Peyer's patch (tissue), 4 donors: ENCODE measurements around the gene POLE2. TPM values are rescaled to one million over a fixed set of nuclear protein-coding genes. Genes with fewer than 3 reads are reported as not detected.
"Not testable (repeated sequence)": the region's sequence is repeated elsewhere in the genome, so short reads cannot be mapped to it uniquely, and the experiment has no call there.

Source experiments
- DNase-seq, 3 donors: peaks; one replicate each; pipeline ENCODE4 v3.0.0-alpha.2; 2017 to 2019
- H3K27ac ChIP-seq, 4 donors: fragments of 200-600 bp; sonication (generic); one replicate each; pipeline ENCODE4 v1.5.1; 2016 to 2019
- H3K27me3 ChIP-seq, 2 donors: fragments of 200-600 bp; sonication (generic); one replicate each; pipeline ENCODE4 v1.5.1; 2019
- H3K36me3 ChIP-seq, 3 donors: fragments of 200-600 bp; sonication (generic); one replicate each; pipeline ENCODE4 v1.5.1; 2016 to 2019
- H3K4me1 ChIP-seq, 4 donors: fragments of 200-600 bp; sonication (generic); one replicate each; pipeline ENCODE4 v1.5.1; 2016 to 2019
- H3K4me3 ChIP-seq, 4 donors: fragments of 200-600 bp; sonication (generic); 1 replicate in 3 of 4; 2 replicates in 1 of 4; pipeline ENCODE4 v1.5.1; 2016 to 2019; ENCODE audit warnings: mild to moderate bottlenecking in 1 of 4
- H3K9me3 ChIP-seq, 4 donors: fragments of 200-600 bp; sonication (generic); one replicate each; pipeline ENCODE4 v1.5.1; 2016 to 2019; ENCODE audit warnings: mild to moderate bottlenecking in 1 of 4
- POLR2A ChIP-seq, 2 donors: fragments of 450-650 bp; IDR thresholded peaks; one replicate each; pipeline ENCODE4 v1.5.1; 2017; ENCODE audit warnings: antibody characterized with exemption in 2 of 2, mild to moderate bottlenecking in 2 of 2, moderate library complexity in 2 of 2
- total RNA-seq, 4 donors: library from RNA; depleted of rRNA; stranded (reverse); fragments of >200 nt; gene quantifications; one replicate each; pipeline ENCODE4 v1.1.0, GENCODE V29; 2016
- TF ChIP-seq, protein P1 (sequence below), 6 experiments: fragments of 450-650 bp in 4 of 6; fragments of 200-600 bp in 2 of 6; sonication (generic) in 1 of 6; IDR thresholded peaks; one replicate each; pipeline ENCODE4 v1.5.1; 2017 to 2019; ENCODE audit warnings: antibody characterized with exemption in 6 of 6, mild to moderate bottlenecking in 3 of 6, moderate library complexity in 1 of 6

The POLE2 gene, protein sequence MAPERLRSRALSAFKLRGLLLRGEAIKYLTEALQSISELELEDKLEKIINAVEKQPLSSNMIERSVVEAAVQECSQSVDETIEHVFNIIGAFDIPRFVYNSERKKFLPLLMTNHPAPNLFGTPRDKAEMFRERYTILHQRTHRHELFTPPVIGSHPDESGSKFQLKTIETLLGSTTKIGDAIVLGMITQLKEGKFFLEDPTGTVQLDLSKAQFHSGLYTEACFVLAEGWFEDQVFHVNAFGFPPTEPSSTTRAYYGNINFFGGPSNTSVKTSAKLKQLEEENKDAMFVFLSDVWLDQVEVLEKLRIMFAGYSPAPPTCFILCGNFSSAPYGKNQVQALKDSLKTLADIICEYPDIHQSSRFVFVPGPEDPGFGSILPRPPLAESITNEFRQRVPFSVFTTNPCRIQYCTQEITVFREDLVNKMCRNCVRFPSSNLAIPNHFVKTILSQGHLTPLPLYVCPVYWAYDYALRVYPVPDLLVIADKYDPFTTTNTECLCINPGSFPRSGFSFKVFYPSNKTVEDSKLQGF
- total RNA-seq: 10 to 100 TPM in 1 of 4 donors, 1 to 10 TPM in 3; 2.5 to 10.7 (median 6.0) TPM

DNA sequence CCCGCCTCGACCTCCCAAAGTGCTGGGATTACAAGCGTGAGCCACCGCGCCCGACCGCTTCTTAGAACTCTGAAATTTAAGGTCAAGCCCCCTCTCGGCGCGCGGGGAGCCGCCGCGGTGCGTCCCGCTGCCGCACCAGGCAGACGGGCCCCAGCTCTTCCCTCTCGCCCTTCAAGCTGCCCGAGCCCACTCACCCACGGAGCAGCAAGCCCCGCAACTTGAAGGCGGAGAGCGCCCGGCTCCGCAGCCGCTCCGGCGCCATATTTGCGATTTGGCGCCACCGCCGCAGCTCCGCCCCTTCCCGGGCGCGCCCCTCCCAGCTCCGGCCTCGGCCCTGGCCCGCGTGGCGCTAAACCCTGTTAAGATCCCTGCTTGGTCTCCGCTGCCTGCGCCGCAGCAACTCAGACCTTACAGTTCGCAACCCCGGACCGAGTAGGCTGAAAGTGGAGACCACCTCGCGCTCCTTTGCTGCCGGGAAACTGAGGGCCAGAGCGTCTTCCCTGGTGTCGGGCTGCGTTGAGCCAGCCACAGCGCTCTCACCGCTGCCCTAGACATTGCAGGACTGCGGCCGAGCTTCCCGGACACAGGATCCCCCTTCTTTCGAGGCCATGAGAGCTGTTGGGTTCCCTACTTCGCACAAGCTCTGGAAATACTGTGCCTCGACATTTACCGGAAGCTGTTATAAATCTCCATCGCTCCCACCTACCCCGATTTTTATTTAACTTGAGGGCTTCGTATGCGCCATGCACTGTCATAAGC lies at the start of gene POLE2:
Gene POLE2 (minus strand): TSS at position 273 of the 759 bp plus-strand sequence. CDS start 11 bp downstream, at position 262.
- Histone ChIP-seq H3K4me3 (peak within 1 kb of the TSS; percentile 62 to 72 (median 65)), H3K36me3 (no peaks in the 10 kb centered on the region), H3K4me1 (peaks cover 0 to 12% (median 0%) of the 10 kb centered on the region in 4 donors), H3K27me3 (no peaks in the 10 kb centered on the region), H3K9me3 (no peaks in the 10 kb centered on the region), H3K27ac (peak within 1 kb of the TSS; percentile 50 to 74 (median 72))
- peak; percentile 65 to 88 (median 86) for DNase-seq
- TF ChIP-seq, protein P1, sequence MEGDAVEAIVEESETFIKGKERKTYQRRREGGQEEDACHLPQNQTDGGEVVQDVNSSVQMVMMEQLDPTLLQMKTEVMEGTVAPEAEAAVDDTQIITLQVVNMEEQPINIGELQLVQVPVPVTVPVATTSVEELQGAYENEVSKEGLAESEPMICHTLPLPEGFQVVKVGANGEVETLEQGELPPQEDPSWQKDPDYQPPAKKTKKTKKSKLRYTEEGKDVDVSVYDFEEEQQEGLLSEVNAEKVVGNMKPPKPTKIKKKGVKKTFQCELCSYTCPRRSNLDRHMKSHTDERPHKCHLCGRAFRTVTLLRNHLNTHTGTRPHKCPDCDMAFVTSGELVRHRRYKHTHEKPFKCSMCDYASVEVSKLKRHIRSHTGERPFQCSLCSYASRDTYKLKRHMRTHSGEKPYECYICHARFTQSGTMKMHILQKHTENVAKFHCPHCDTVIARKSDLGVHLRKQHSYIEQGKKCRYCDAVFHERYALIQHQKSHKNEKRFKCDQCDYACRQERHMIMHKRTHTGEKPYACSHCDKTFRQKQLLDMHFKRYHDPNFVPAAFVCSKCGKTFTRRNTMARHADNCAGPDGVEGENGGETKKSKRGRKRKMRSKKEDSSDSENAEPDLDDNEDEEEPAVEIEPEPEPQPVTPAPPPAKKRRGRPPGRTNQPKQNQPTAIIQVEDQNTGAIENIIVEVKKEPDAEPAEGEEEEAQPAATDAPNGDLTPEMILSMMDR (IDR thresholded peaks at IDR 0.05): no peak
- no peak for TF ChIP-seq POLR2A (IDR thresholded peaks at IDR 0.05)

DNA sequence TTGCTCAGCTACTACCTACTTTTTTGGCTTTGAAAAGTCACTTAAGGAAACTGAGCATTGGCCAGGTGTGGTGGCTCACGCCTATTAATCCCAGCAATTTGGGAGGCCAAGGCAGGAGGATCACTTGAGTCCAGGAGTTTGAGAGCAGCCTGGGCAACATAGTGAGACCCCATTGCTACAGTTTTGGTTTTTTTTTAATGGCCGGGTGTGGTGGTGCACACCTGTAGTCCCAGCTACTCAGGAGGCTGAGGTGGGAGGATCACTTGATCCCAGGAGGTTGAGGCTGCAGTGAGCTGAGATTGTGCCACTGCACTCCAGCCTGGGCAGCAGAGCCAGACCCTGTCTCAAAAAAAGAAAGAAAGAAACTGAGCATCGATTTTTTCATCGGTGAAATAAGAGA lies 47.7 kb upstream of the POLE2 start:
- not testable (repeated sequence) for H3K36me3 ChIP-seq, H3K9me3 ChIP-seq, H3K27ac ChIP-seq, DNase-seq, H3K4me1 ChIP-seq, H3K4me3 ChIP-seq, H3K27me3 ChIP-seq

DNA sequence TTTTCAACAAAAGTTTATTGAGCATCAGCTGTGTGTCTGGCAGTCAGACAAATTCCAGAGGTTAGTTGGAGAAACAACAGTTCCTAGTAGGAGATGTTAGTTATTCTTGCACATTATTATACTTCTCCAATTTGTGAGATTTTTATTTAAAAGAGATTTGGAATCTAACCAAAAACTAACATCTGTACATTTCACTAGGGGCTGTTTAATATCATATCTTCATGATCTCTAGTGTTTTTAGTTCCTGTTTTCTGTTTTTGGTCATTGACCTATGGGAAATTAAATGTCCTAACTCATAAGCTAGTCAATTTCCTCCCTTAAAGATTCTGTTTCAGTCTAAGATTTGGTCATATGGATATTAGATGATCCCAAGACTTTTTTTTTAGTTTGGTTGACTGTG lies 45.8 kb upstream of the POLE2 start:
- TF ChIP-seq, protein P1 (IDR thresholded peaks at IDR 0.05): no peak
- no peak for TF ChIP-seq POLR2A (IDR thresholded peaks at IDR 0.05)

DNA sequence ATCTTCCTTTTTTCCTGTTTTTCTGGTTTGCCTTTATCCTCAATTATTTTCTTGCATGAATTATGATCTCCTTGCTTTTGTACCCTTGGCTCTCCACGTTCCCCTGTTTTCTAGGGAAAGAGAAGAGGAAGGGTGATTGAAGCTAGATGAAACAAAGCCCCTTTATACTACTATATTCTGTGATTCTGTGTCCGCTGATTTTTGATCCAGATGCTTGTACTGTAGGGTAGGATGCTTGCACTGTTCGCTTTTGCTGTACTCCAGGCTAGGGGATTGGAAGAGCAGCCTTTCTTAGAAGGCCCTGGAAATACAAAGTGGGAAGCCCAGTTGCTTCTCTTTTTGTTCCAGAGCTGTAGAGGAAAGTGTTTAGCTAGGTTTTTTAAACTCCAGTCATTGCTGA lies 44.9 kb upstream of the POLE2 start:
- H3K27me3 ChIP-seq: no peaks in the 10 kb centered on the region
- no peaks in the 10 kb centered on the region for H3K4me1 ChIP-seq
- DNase-seq: no peak
- TF ChIP-seq, protein P1 (IDR thresholded peaks at IDR 0.05): no peak
- no peak for TF ChIP-seq POLR2A (IDR thresholded peaks at IDR 0.05)
- no peak overlapping the region for H3K27ac ChIP-seq
- no peaks in the 10 kb centered on the region for H3K9me3 ChIP-seq
- no peak overlapping the region for H3K4me3 ChIP-seq
- H3K36me3 ChIP-seq: peaks cover 0 to under 1% (median 0%) of the 10 kb centered on the region in 3 donors

More for the DNA sequence above, 45.8 kb upstream of the POLE2 start:
- Histone ChIP-seq H3K4me3 (no peak overlapping the region), H3K9me3 (no peaks in the 10 kb centered on the region), H3K27me3 (no peaks in the 10 kb centered on the region), H3K36me3 (no peaks in the 10 kb centered on the region), H3K27ac (no peak overlapping the region), H3K4me1 (no peaks in the 10 kb centered on the region)
- DNase-seq: no peak

DNA sequence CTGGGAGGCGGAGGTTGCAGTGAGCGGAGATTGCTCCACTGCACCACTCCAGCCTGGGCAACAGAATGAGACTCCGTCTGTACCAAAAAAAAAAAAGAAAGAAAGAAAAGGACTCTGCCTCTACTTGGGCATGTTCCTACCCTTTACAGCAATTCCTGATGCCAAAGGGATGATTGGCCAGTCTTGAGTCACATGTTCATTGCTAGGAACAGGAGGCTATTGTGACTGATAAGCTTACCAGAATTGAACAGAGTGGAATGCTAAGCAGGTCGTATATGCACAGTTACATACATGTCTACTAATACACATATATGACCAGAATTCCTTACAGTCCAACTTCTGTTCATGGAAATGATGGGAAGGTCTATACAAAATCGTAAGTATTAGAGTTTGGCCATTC lies 39.2 kb upstream of the POLE2 start:
- no peak for TF ChIP-seq POLR2A (IDR thresholded peaks at IDR 0.05)
- TF ChIP-seq, protein P1 (IDR thresholded peaks at IDR 0.05): no peak
- Histone ChIP-seq H3K27ac (no peak overlapping the region), H3K27me3 (no peaks in the 10 kb centered on the region), H3K4me3 (no peak overlapping the region), H3K36me3 (peaks cover 0 to 25% (median 0%) of the 10 kb centered on the region in 3 donors), H3K9me3 (no peaks in the 10 kb centered on the region), H3K4me1 (no peaks in the 10 kb centered on the region)
- no peak for DNase-seq

DNA sequence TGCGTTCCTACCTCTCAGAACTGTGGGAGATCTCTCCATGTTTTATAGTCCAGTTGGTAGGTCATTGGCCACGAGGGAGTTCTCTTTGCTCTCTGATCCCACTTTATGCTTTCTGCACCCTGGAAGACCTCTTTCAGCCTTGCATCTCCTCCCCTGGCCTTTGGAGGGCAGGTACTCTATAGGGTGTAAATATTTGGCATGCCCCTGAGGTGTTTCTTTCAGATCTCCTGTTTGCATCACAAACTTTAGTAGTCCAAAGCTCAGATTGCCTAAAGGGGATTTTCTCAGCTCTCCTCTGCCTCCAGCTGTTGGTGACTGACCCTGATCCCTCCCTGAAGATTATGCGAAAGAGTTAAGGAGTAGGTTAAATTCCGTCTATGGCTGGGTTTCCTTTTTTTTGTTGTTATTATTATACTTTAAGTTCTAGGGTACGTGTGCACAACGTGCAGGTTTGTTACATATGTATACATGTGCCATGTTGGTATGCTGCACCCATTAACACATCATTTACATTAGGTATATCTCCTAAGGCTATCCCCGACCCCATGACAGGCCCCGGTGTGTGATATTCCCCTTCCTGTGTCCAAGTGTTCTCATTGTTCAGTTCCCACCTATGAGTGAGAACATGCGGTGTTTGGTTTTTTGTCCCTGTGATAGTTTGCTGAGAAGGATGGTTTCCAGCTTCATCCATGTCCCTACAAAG lies 33.9 kb upstream of the POLE2 start:
- not testable (repeated sequence) for H3K4me3 ChIP-seq, DNase-seq, H3K9me3 ChIP-seq, H3K4me1 ChIP-seq, H3K27me3 ChIP-seq, H3K27ac ChIP-seq
- H3K36me3 ChIP-seq: peaks cover 0 to 23% (median 0%) of the 10 kb centered on the region in 3 donors
